Vagina (tissue), 2 donors: ENCODE measurements around the gene GRK5. TPM values are rescaled to one million over a fixed set of nuclear protein-coding genes. Genes with fewer than 3 reads are reported as not detected.

Experiments
- DNase-seq, 2 donors: peaks; one replicate each; pipeline ENCODE4 v3.0.0-alpha.2; 2017; ENCODE audit errors: extremely low spot score in 2 of 2
- H3K27ac ChIP-seq: fragments of 200-600 bp; sonication (generic); one replicate; pipeline ENCODE4 v1.5.1; 2019
- H3K27me3 ChIP-seq: fragments of 200-600 bp; sonication (generic); one replicate; pipeline ENCODE4 v1.5.1; 2019
- H3K36me3 ChIP-seq, 2 donors: fragments of 200-600 bp; sonication (generic); one replicate each; pipeline ENCODE4 v1.5.1; 2017 to 2019
- H3K4me1 ChIP-seq: fragments of 200-600 bp; sonication (generic); one replicate; pipeline ENCODE4 v1.5.1; 2019
- H3K4me3 ChIP-seq, 2 donors: fragments of 200-600 bp; sonication (generic); 1 replicate in 1 of 2; 2 replicates in 1 of 2; pipeline ENCODE4 v1.5.1; 2016 to 2019
- H3K9me3 ChIP-seq: fragments of 200-600 bp; sonication (generic); one replicate; pipeline ENCODE4 v1.5.1; 2019
- POLR2A ChIP-seq, 2 donors: fragments of 450-650 bp; IDR thresholded peaks; one replicate each; pipeline ENCODE4 v1.6.1; 2017; ENCODE audit warnings: antibody characterized with exemption in 2 of 2, mild to moderate bottlenecking in 2 of 2, moderate library complexity in 2 of 2
- POLR2AphosphoS5 ChIP-seq, 2 donors: sonication (generic); formaldehyde crosslinking; IDR thresholded peaks; one replicate each; pipeline ENCODE4 v1.9.0; 2017; ENCODE audit warnings: antibody characterized with exemption in 2 of 2, mild to moderate bottlenecking in 2 of 2, low read depth in 1 of 2; ENCODE audit not compliant: insufficient read depth in 1 of 2
- intact Hi-C: fragments of 100-400 bp; cut with DNase I; formaldehyde crosslinking; loops from one replicate; pipeline ENCODE4 v1.15.1; 2023
- total RNA-seq: library from RNA; depleted of rRNA; stranded (reverse); fragments of >200 nt; gene quantifications from one replicate; pipeline ENCODE4 v1.2.3, GENCODE V29; 2016
- TF ChIP-seq, protein P1 (sequence below), 3 experiments: fragments of 450-650 bp in 2 of 3; fragments of 200-600 bp in 1 of 3; sonication (generic) in 1 of 3; IDR thresholded peaks; one replicate each; pipeline ENCODE4 v1.5.1; 2017 to 2019; ENCODE audit warnings: antibody characterized with exemption in 3 of 3, mild to moderate bottlenecking in 2 of 3, moderate library complexity in 2 of 3

GRK5 gene
- total RNA-seq, 1 donor from 2014 or later: 16.5 TPM

DNA sequence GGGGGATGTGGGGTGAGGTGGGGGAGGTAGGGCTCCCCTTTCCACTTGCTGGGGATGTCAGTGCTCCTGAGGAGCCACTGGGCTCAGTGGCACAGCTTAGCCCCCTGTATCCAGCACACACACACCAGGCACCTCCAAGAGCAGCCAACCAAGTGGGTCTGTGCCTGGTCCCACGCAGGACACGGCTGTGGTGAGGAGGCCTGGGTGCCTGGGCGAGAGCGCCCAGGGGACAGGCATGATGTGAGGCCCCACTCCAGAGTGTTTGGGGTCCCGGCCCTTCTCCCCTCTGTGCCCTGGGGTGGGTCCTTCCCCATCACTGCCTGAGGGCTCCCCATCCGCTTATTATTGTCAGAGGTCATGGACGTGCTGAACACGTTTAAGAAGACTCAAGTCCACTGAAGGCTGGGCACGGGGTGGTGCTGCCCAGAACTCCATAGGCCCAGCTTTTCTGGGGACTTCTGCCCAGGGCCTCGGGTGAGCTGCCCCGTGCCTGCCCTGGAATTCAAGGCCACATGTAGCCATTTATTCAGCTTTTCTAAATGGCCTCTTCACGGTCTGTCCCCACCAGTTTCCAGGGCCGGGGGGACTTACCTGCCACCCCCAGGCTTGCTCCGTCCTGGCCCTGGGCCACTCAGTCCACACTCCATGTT lies 119.8 kb downstream of the GRK5 start:
- no peaks in the 10 kb centered on the region for H3K27me3 ChIP-seq
- TF ChIP-seq POLR2AphosphoS5 (IDR thresholded peaks at IDR 0.05; ENCODE audit: insufficient read depth in 1 of 2, low read depth in 1 of 2) (no peak), POLR2A (IDR thresholded peaks at IDR 0.05) (no peak)
- intact Hi-C loops: no loop called here

DNA sequence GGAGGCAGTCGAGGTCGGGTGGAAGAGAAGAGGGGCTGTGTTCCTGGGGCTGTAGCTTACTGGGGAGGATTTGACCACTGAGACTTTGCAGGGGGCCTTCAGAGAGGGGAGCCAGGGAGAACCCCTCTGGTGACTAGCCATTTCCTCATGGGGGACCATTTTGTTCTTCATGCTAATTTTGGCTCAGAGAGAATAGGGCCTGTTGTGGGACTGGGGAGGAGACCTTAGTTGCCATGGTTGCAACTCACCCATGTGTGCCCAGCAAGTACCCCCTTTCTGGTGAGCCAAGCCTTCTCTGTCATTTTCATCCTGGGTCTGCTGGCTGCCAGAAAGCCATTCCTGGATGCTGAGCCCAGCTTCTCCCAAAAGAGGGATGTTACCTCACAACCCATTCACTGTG lies 120.9 kb downstream of the GRK5 start:
- H3K36me3 ChIP-seq: no peaks in the 10 kb centered on the region
- no peaks in the 10 kb centered on the region for H3K4me1 ChIP-seq
- TF ChIP-seq POLR2A (IDR thresholded peaks at IDR 0.05): no peak
- TF ChIP-seq POLR2AphosphoS5 (IDR thresholded peaks at IDR 0.05; ENCODE audit: insufficient read depth in 1 of 2, low read depth in 1 of 2): no peak
- TF ChIP-seq, protein P1, sequence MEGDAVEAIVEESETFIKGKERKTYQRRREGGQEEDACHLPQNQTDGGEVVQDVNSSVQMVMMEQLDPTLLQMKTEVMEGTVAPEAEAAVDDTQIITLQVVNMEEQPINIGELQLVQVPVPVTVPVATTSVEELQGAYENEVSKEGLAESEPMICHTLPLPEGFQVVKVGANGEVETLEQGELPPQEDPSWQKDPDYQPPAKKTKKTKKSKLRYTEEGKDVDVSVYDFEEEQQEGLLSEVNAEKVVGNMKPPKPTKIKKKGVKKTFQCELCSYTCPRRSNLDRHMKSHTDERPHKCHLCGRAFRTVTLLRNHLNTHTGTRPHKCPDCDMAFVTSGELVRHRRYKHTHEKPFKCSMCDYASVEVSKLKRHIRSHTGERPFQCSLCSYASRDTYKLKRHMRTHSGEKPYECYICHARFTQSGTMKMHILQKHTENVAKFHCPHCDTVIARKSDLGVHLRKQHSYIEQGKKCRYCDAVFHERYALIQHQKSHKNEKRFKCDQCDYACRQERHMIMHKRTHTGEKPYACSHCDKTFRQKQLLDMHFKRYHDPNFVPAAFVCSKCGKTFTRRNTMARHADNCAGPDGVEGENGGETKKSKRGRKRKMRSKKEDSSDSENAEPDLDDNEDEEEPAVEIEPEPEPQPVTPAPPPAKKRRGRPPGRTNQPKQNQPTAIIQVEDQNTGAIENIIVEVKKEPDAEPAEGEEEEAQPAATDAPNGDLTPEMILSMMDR (IDR thresholded peaks at IDR 0.05): no peak
- no peak overlapping the region for H3K4me3 ChIP-seq
- H3K27me3 ChIP-seq: no peaks in the 10 kb centered on the region
- H3K9me3 ChIP-seq: no peaks in the 10 kb centered on the region
- no peak overlapping the region for H3K27ac ChIP-seq
- DNase-seq: no peak
- intact Hi-C loops: no loop called here

More for the DNA sequence above, 119.8 kb downstream of the GRK5 start:
- no peak for DNase-seq
- Histone ChIP-seq H3K9me3 (no peaks in the 10 kb centered on the region), H3K27ac (no peak overlapping the region), H3K4me1 (no peaks in the 10 kb centered on the region), H3K36me3 (no peaks in the 10 kb centered on the region), H3K4me3 (no peak overlapping the region)

DNA sequence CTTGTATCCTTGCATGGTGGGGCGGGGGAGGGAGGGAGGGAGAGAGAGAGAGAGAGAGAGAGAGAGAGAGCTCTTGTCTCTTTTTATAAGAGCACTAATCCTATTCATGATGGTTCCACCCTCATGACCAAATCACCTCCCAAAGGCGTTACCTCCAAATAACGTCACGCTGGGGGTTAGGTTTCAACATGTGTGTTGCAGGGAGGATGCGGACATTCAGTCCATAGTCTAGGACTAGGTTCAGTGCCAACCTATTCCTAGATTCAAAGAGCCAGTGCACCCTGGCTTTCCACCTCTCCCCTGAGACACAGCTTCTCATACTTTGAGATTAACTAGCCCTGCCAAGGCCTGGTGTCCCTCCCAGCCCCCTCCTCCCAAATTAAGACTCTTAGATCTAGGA lies 123.0 kb downstream of the GRK5 start:
- no peaks in the 10 kb centered on the region for H3K27me3 ChIP-seq
- TF ChIP-seq POLR2AphosphoS5 (IDR thresholded peaks at IDR 0.05; ENCODE audit: insufficient read depth in 1 of 2, low read depth in 1 of 2): no peak
- TF ChIP-seq, protein P1 (IDR thresholded peaks at IDR 0.05): no peak
- no peak for TF ChIP-seq POLR2A (IDR thresholded peaks at IDR 0.05)
- DNase-seq: no peak
- no peaks in the 10 kb centered on the region for H3K36me3 ChIP-seq
- H3K4me1 ChIP-seq: peaks cover 9% of the 10 kb centered on the region
- no peak overlapping the region for H3K4me3 ChIP-seq
- intact Hi-C loops: no loop called here
- no peaks in the 10 kb centered on the region for H3K9me3 ChIP-seq
- H3K27ac ChIP-seq: no peak overlapping the region

DNA sequence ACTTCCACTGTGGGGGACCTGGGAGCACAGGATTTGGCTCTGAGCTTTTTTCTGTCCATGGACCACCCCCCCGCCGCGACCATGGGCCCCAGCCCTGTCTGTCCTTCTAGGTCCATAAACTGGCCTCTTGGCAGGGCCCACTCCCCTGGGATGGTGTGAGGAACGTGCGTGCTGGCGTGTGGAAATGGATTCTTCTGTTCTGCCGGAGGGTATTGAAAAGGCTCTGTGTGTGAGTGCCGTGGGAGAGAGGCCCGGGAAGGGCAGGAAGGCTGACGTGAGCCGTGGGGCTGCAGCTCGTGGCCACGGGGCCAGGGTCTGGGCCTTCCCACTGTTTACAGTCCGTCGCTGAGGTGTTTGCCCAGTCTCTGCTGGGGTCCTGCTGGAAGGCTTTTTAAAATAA lies 123.7 kb downstream of the GRK5 start:
- intact Hi-C loops: no loop called here
- DNase-seq: no peak
- Histone ChIP-seq H3K36me3 (no peaks in the 10 kb centered on the region), H3K9me3 (no peaks in the 10 kb centered on the region), H3K27ac (no peak overlapping the region), H3K4me1 (peaks cover 16% of the 10 kb centered on the region), H3K4me3 (no peak overlapping the region), H3K27me3 (no peaks in the 10 kb centered on the region)
- TF ChIP-seq, protein P1 (IDR thresholded peaks at IDR 0.05): no peak
- TF ChIP-seq POLR2AphosphoS5 (IDR thresholded peaks at IDR 0.05; ENCODE audit: insufficient read depth in 1 of 2, low read depth in 1 of 2) (no peak), POLR2A (IDR thresholded peaks at IDR 0.05) (no peak)

DNA sequence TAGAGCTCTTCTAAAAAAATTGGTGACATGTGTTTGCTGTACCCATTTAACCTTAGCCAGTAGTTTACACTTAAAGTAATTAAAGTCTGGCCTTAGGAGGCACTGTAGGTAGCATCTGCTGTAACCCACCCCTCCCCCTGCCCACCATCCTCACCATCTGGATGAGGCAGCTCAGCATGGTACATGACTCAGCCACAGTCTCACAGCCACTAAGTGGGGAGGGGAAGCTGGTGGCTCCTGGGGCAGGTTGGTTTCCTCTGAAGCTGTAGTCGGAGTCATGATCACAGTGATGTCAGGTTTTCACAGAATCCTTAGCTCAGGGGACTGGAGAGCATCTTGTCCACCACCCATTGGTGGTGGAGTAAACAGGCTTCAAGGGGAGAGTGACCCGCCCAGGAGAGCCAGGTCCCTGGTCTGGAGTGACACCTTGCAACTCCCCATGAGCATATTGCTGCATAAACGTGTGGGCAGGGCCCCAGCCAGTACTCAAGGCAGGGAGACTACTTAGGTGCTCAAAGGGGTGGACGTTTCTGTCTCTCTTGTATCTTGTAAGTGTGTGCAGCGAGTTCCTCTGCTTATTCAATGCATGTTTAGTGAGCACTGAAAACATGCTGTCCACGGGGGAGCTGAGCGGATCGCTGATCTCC lies 125.9 kb downstream of the GRK5 start:
- no peak for DNase-seq
- H3K36me3 ChIP-seq: no peaks in the 10 kb centered on the region
- no peaks in the 10 kb centered on the region for H3K27me3 ChIP-seq
- intact Hi-C loops: no loop called here
- H3K4me3 ChIP-seq: no peak overlapping the region
- H3K4me1 ChIP-seq: peaks cover 16% of the 10 kb centered on the region
- H3K9me3 ChIP-seq: no peaks in the 10 kb centered on the region
- H3K27ac ChIP-seq: no peak overlapping the region
- no peak for TF ChIP-seq POLR2AphosphoS5 (IDR thresholded peaks at IDR 0.05; ENCODE audit: insufficient read depth in 1 of 2, low read depth in 1 of 2)
- TF ChIP-seq, protein P1 (IDR thresholded peaks at IDR 0.05): no peak
- TF ChIP-seq POLR2A (IDR thresholded peaks at IDR 0.05): no peak
